Osteoblast (primary cell): Measurements from ENCODE around the gene LRRC34. TPM values are rescaled to one million over a fixed set of nuclear protein-coding genes. Genes with fewer than 3 reads are reported as not detected.

Source experiments
- DNase-seq: peaks from one replicate; pipeline ENCODE4 v3.0.0; 2011; ENCODE audit warnings: low spot score, mixed read lengths; ENCODE audit not compliant: insufficient read length; ENCODE audit errors: missing footprints
- H2AFZ ChIP-seq: 2 replicates; pipeline ENCODE4 v1.6.0; 2011; ENCODE audit warnings: mild to moderate bottlenecking, low read length
- H3K27ac ChIP-seq: 2 replicates; pipeline ENCODE4 v1.5.1; 2011; ENCODE audit warnings: mild to moderate bottlenecking, low read depth, low read length, moderate library complexity
- H3K27me3 ChIP-seq: 2 replicates; pipeline ENCODE4 v1.6.0; 2012; ENCODE audit warnings: mild to moderate bottlenecking, control low read depth, inconsistent platforms, low read length, moderate library complexity; ENCODE audit not compliant: insufficient read depth
- H3K36me3 ChIP-seq: 2 replicates; pipeline ENCODE4 v1.5.1; 2011; ENCODE audit warnings: mild to moderate bottlenecking, low read length, control low read depth, moderate library complexity; ENCODE audit not compliant: insufficient read depth
- H3K4me1 ChIP-seq: 2 replicates; pipeline ENCODE4 v1.5.1; 2011; ENCODE audit warnings: mild to moderate bottlenecking, low read length, control low read depth, moderate library complexity; ENCODE audit not compliant: insufficient read depth
- H3K4me2 ChIP-seq: 2 replicates; pipeline ENCODE4 v1.6.0; 2011; ENCODE audit warnings: mild to moderate bottlenecking, low read length; ENCODE audit not compliant: insufficient read depth
- H3K4me3 ChIP-seq: fragments of 200-600 bp; sonication (generic); 3 replicates; pipeline ENCODE4 v1.5.1; 2012; ENCODE audit warnings: mild to moderate bottlenecking, low read length, inconsistent platforms; ENCODE audit not compliant: insufficient read depth
- H3K79me2 ChIP-seq: 2 replicates; pipeline ENCODE4 v1.6.0; 2012; ENCODE audit warnings: mild to moderate bottlenecking, low read length, control low read depth, inconsistent platforms; ENCODE audit not compliant: insufficient read depth
- H3K9me3 ChIP-seq: 2 replicates; pipeline ENCODE4 v1.5.1; 2011; ENCODE audit warnings: low read depth, low read length, control low read depth
- H4K20me1 ChIP-seq: 2 replicates; pipeline ENCODE4 v1.6.0; 2012; ENCODE audit warnings: mild to moderate bottlenecking, low read length, control low read depth; ENCODE audit not compliant: insufficient read depth
- CTCF ChIP-seq: IDR thresholded peaks from 2 replicates; pipeline ENCODE4 v1.5.1; 2011; ENCODE audit warnings: mild to moderate bottlenecking, low read depth, low read length, moderate library complexity; ENCODE audit errors: extremely low read depth
- total RNA-seq: library from RNA; depleted of rRNA; stranded (reverse); fragments of >200 nt; gene quantifications from 2 replicates; pipeline ENCODE4 v1.2.3, GENCODE V29; 2012

LRRC34 gene
- total RNA-seq, 1 donor = 2.2 TPM

- H3K4me2 ChIP-seq = no peak overlapping the region
- H3K79me2 ChIP-seq = no peaks in the 10 kb centered on the region
- TF ChIP-seq CTCF = no peak
- H3K4me3 ChIP-seq = no peak overlapping the region
- peaks cover 3% of the 10 kb centered on the region for H3K4me1 ChIP-seq
- H3K36me3 ChIP-seq = no peaks in the 10 kb centered on the region
- no peak for DNase-seq
- H4K20me1 ChIP-seq = no peaks in the 10 kb centered on the region
- no peak overlapping the region for H2AFZ ChIP-seq
- no peaks in the 10 kb centered on the region for H3K9me3 ChIP-seq
- H3K27ac ChIP-seq = no peak overlapping the region
- peaks cover 14% of the 10 kb centered on the region for H3K27me3 ChIP-seq
Measured at GRCh38 chr3:169755488-169755887, 57.2 kb downstream of the LRRC34 start.

GRCh38 chr3:169754711-169755110 lies 58.0 kb downstream of the LRRC34 start:
- no peaks in the 10 kb centered on the region for H4K20me1 ChIP-seq
- H3K79me2 ChIP-seq = no peaks in the 10 kb centered on the region
- no peak overlapping the region for H2AFZ ChIP-seq

GRCh38 chr3:169751875-169752274 lies 60.8 kb downstream of the LRRC34 start:
- Histone ChIP-seq H2AFZ (no peak overlapping the region), H3K4me1 (no peaks in the 10 kb centered on the region), H3K9me3 (no peaks in the 10 kb centered on the region), H3K27ac (no peak overlapping the region), H4K20me1 (no peaks in the 10 kb centered on the region), H3K4me2 (no peak overlapping the region), H3K79me2 (no peaks in the 10 kb centered on the region), H3K27me3 (peaks cover 23% of the 10 kb centered on the region), H3K4me3 (no peak overlapping the region), H3K36me3 (no peaks in the 10 kb centered on the region)
- no peak for TF ChIP-seq CTCF
- DNase-seq = no peak

More at GRCh38 chr3:169754711-169755110, 58.0 kb downstream of the LRRC34 start:
- Histone ChIP-seq H3K27me3 (peaks cover 14% of the 10 kb centered on the region), H3K4me2 (no peak overlapping the region), H3K36me3 (no peaks in the 10 kb centered on the region), H3K4me1 (peaks cover 3% of the 10 kb centered on the region), H3K4me3 (no peak overlapping the region), H3K9me3 (no peaks in the 10 kb centered on the region), H3K27ac (no peak overlapping the region)
- TF ChIP-seq CTCF = no peak
- DNase-seq = no peak

- no peaks in the 10 kb centered on the region for H3K79me2 ChIP-seq
- peaks cover 22% of the 10 kb centered on the region for H3K27me3 ChIP-seq
- H3K4me3 ChIP-seq = no peak overlapping the region
- H3K4me2 ChIP-seq = no peak overlapping the region
- no peaks in the 10 kb centered on the region for H3K9me3 ChIP-seq
- no peaks in the 10 kb centered on the region for H3K4me1 ChIP-seq
- no peaks in the 10 kb centered on the region for H3K36me3 ChIP-seq
- no peak for TF ChIP-seq CTCF
- no peaks in the 10 kb centered on the region for H4K20me1 ChIP-seq
- H2AFZ ChIP-seq = no peak overlapping the region
- H3K27ac ChIP-seq = no peak overlapping the region
- DNase-seq = no peak
Measured at GRCh38 chr3:169750665-169751064, 62.0 kb downstream of the LRRC34 start.
